NOMO-1 (cell line): ENCODE data around the gene OTOGL.

ENCODE experiments used
- DNase-seq, 2 experiments: peaks; one replicate each; lab custom pipeline; 2025; ENCODE audit not compliant: unreplicated experiment in 2 of 2; lab: John Stamatoyannopoulos, UW

The OTOGL gene

GRCh38 chr12:80422550-80422949 is 323.2 kb downstream of the OTOGL start:
- no peak for DNase-seq
